Small intestine (tissue), 7 donors: ENCODE data around the gene ARHGAP40. TPM values are rescaled to one million over a fixed set of nuclear protein-coding genes. Genes with fewer than 3 reads are reported as not detected.

ENCODE experiments used
- DNase-seq, 2 donors: peaks; one replicate each; pipeline versions ENCODE4 v3.0.0 to v3.0.0-alpha.2; 2013
- FAIRE-seq: peaks from 2 replicates; lab custom pipeline; 2012; peaks lifted over from hg19 to GRCh38; lab: Jason Lieb, UNC
- H3K27ac ChIP-seq, 3 donors: one replicate each; pipeline ENCODE4 v1.5.1; 2013; ENCODE audit warnings: low read length in 2 of 3, mild to moderate bottlenecking in 2 of 3, control low read depth in 1 of 3, inconsistent platforms in 1 of 3, low read depth in 1 of 3, moderate library complexity in 1 of 3
- H3K27me3 ChIP-seq, 3 donors: one replicate each; pipeline ENCODE4 v1.6.1; 2013; ENCODE audit warnings: low read length in 3 of 3, inconsistent platforms in 1 of 3; ENCODE audit not compliant: control insufficient read depth in 3 of 3, insufficient read depth in 3 of 3
- H3K36me3 ChIP-seq, 3 donors: one replicate each; pipeline ENCODE4 v1.6.1; 2013; ENCODE audit warnings: low read length in 3 of 3, inconsistent platforms in 1 of 3, low read depth in 1 of 3, mild to moderate bottlenecking in 1 of 3, moderate library complexity in 1 of 3; ENCODE audit not compliant: control insufficient read depth in 3 of 3, insufficient read depth in 2 of 3
- H3K4me1 ChIP-seq, 3 donors: one replicate each; pipeline ENCODE4 v1.6.1; 2013; ENCODE audit warnings: low read length in 2 of 3, inconsistent platforms in 1 of 3, low read depth in 1 of 3, mild to moderate bottlenecking in 1 of 3, moderate library complexity in 1 of 3; ENCODE audit not compliant: control insufficient read depth in 3 of 3, insufficient read depth in 2 of 3
- H3K4me3 ChIP-seq, 3 donors: one replicate each; pipeline ENCODE4 v1.5.1; 2013; ENCODE audit warnings: low read length in 3 of 3, control low read depth in 1 of 3, inconsistent platforms in 1 of 3, low read depth in 1 of 3, mild to moderate bottlenecking in 1 of 3, moderate library complexity in 1 of 3
- H3K9me3 ChIP-seq, 2 donors: one replicate each; pipeline ENCODE4 v1.6.1; 2013; ENCODE audit warnings: low read depth in 1 of 2, low read length in 1 of 2; ENCODE audit not compliant: control insufficient read depth in 2 of 2, insufficient read depth in 1 of 2
- WGBS, 3 donors: extraction: QIAGEN DNeasy Blood & Tissue Kit; methylation state at CpG; one replicate each; pipeline ENCODE4 v1.1.7; 2013; 5-methylcytosine and 5-hydroxymethylcytosine counted together
- polyA plus RNA-seq, 4 donors: library from polyadenylated mRNA; stranded (reverse) in 3 of 4; unstranded in 1 of 4; fragments of 200-250 nt in 3 of 4; fragments of 120-200 nt in 1 of 4; gene quantifications; one replicate each; pipeline versions ENCODE4 v1.2.1 to v1.2.3, GENCODE V29; 2013
- donor health status: healthy with polysubstance abuse.
- donor health status: control.
- donor health status: control.
- donor health status: Bipolar disorder and iron deficiency.
- donor health status: healthy.

The ARHGAP40 gene
- polyA plus RNA-seq, 4 donors = 0.01 to 0.06 TPM; not detected in 2

DNA sequence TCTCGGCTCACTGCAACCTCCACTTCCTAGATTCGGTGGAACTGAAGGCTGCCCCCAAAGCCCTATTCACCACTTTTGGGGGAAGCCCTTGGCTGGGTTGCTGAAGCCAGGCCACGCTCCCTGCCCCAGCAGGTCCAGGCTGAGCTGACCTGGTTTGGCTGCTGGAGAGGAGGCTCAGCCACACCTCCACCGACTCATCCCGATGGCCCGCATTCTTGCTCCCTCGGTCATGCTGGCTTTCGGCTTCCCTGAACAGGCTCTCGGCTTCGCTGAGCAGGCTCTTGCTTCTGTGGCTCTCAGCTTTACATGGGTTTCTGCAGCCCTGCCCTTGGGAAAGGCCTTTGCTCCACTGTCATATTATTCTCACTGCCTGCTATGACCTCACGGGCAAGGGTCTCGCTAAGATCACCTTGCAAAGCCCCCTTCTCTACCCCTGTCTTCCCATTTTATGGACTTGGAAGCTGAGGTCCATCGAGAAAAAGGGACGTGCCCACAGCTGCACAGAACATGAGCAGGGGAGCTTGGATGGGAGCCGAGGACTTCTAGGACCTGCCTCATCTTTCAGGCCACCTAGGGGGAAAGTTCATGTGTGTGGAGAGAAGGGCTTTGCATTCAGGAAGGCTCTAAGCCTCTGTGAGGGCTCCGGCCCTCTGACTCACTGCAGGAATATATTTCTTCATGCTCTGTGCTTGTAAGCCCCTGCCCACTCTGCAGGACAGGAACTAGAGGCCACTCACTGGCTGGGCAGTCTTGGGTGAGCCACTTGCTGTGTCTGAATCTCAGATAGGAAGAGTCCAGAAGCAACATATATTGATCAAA lies 15.6 kb downstream of the ARHGAP40 start:
- FAIRE-seq (no peak), DNase-seq (no peak)
- WGBS, 3 donors = 69 to 71% (median 70%) methylated on average over 16 of the region's 16 CpGs
- no peaks in the 10 kb centered on the region for H3K36me3 ChIP-seq
- peaks cover 0 to 5% (median 2%) of the 10 kb centered on the region in 3 donors for H3K27me3 ChIP-seq
- no peak overlapping the region for H3K4me3 ChIP-seq
- H3K27ac ChIP-seq = no peak overlapping the region
- no peaks in the 10 kb centered on the region for H3K4me1 ChIP-seq
- no peaks in the 10 kb centered on the region for H3K9me3 ChIP-seq

GRCh38 chr20:38617830-38618196 lies 16.2 kb downstream of the ARHGAP40 start:
- peaks cover 0 to 5% (median 2%) of the 10 kb centered on the region in 3 donors for H3K27me3 ChIP-seq
- FAIRE-seq = no peak
- H3K36me3 ChIP-seq = no peaks in the 10 kb centered on the region
- H3K9me3 ChIP-seq = no peaks in the 10 kb centered on the region
- WGBS, 3 donors = 82 to 85% (median 84%) methylated on average over 4 of the region's 4 CpGs
- H3K27ac ChIP-seq = no peak overlapping the region
- H3K4me3 ChIP-seq = no peak overlapping the region
- no peak for DNase-seq
- no peaks in the 10 kb centered on the region for H3K4me1 ChIP-seq

DNA sequence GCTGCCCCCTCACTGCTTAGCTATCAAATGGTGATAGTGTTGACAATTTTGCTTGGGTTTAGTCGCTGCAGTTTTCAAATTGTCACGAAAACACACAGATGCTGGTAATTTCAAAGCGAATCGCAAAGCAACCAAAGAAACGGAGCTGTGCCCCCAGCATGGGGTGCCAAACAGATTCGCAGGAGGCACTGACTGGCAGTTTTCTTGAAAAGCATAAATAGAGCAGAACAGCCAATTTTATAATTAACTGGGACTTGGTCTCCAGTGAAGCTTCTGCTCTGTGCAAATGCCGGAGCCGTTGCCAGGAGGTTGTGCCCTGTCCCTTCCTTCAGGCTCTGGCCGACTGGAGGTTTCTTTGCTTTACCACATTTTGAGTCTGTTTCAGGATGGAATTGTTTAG lies 18.8 kb downstream of the ARHGAP40 start:
- Histone ChIP-seq H3K36me3 (no peaks in the 10 kb centered on the region), H3K4me1 (no peaks in the 10 kb centered on the region), H3K9me3 (peaks cover 0 to 2% of the 10 kb centered on the region in 2 donors), H3K4me3 (no peak overlapping the region), H3K27ac (no peak overlapping the region), H3K27me3 (peaks cover 0 to 5% (median 2%) of the 10 kb centered on the region in 3 donors)
- FAIRE-seq = no peak
- 62 to 69% (median 67%) methylated on average over 9 of the region's 9 CpGs for WGBS, 3 donors
- no peak for DNase-seq

DNA sequence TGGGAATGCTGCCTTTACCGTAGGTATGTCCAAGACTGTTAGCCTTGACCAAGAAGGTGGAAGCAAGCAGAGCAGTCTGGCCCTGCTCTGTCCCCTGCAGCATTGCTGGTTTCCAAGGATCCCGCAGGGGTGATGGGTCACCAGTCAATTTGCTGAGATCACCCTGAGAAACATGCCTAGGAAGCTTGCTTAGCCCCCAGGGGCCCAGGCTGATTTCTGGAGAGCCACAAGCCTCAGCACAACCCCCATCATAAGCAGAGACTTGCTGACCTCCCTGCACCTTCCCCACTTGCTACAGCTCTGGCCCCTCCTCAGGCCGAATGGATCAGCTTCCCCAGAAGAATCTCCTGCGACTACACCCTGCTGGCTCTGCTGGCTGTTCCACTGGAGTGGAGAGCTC lies 21.5 kb downstream of the ARHGAP40 start:
- no peak overlapping the region for H3K4me3 ChIP-seq
- FAIRE-seq (no peak), DNase-seq (no peak)
- peaks cover 0 to 2% (median 0%) of the 10 kb centered on the region in 3 donors for H3K27me3 ChIP-seq
- H3K9me3 ChIP-seq = peaks cover 0 to 2% of the 10 kb centered on the region in 2 donors
- H3K27ac ChIP-seq = no peak overlapping the region
- no peaks in the 10 kb centered on the region for H3K36me3 ChIP-seq
- H3K4me1 ChIP-seq = no peaks in the 10 kb centered on the region
- WGBS, 3 donors = 67 to 81% (median 70%) methylated on average over 4 of the region's 4 CpGs

DNA sequence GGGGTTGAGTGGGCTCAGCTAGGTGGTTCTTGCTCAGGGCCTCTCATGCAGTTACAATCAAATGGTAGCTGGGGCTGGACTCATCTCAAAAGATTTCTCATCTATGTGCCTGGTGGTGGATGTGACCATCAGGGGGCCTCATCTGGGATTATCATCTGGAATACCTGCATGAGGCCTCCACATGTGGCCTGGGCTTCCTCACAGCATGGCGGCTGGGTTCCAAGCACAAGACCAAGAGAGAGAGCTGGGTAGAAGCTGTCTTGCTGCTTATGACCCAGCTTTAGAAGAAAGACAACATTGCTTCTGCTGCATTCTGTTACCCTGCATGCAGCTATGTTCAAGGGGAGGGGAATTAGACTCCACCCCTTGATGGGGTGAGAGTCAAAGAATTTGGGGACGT lies 22.5 kb downstream of the ARHGAP40 start:
- no peaks in the 10 kb centered on the region for H3K4me1 ChIP-seq
- H3K9me3 ChIP-seq = peaks cover 0 to 2% of the 10 kb centered on the region in 2 donors
- no peak for DNase-seq
- no peak overlapping the region for H3K4me3 ChIP-seq
- no peaks in the 10 kb centered on the region for H3K36me3 ChIP-seq
- no peaks in the 10 kb centered on the region for H3K27me3 ChIP-seq
- FAIRE-seq = no peak
- WGBS, 3 donors = 62 to 79% (median 65%) methylated on average over 2 of the region's 2 CpGs
- no peak overlapping the region for H3K27ac ChIP-seq

GRCh38 chr20:38625896-38626295 lies 24.3 kb downstream of the ARHGAP40 start:
- FAIRE-seq (no peak), DNase-seq (no peak)
- H3K4me1 ChIP-seq = no peaks in the 10 kb centered on the region
- no peaks in the 10 kb centered on the region for H3K27me3 ChIP-seq
- H3K27ac ChIP-seq = no peak overlapping the region
- no peaks in the 10 kb centered on the region for H3K36me3 ChIP-seq
- peaks cover 0 to 2% of the 10 kb centered on the region in 2 donors for H3K9me3 ChIP-seq
- no peak overlapping the region for H3K4me3 ChIP-seq

DNA sequence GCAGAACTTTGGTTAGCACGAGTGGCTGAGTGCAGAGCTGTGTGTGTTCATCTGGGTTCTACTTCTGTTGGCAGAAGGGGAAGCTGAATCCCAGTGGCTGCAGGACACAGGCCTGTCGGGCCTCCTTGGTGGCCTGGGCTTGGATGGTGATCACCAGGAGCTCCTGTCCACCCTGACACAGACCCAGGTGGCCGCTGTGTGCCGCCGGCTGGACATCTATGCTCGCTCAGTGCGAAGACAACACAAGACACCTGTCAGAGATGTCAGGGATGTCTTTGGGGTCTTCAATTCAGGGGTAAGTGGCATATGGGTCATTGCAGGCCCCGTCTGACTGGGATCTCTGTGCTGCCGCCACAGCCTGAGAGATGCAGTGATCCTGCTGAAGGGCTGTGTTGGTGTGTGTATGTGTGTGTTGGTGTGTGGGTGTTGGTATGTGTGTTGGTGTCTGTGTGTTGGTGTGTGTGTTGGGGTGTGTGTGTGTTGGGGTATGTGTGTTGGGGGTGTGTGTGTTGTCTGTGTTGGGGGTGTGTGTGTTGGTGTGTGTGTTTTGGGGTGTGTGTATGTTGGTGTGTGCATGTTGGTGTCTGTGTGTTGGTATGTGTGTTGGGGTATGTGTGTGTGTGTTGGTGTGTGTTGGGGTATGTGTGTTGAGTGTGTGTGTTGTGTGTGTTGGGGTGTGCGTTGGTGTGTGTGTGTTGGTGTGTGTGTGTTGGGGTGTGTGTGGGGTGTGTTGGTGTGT lies 25.5 kb downstream of the ARHGAP40 start:
- DNase-seq (no peak), FAIRE-seq (no peak)
- WGBS, 3 donors = 86 to 90% (median 88%) methylated on average over 10 of the region's 10 CpGs
- no peaks in the 10 kb centered on the region for H3K36me3 ChIP-seq
- H3K9me3 ChIP-seq = peaks cover 0 to 2% of the 10 kb centered on the region in 2 donors
- H3K27me3 ChIP-seq = no peaks in the 10 kb centered on the region
- no peak overlapping the region for H3K4me3 ChIP-seq
- no peak overlapping the region for H3K27ac ChIP-seq
- H3K4me1 ChIP-seq = no peaks in the 10 kb centered on the region

DNA sequence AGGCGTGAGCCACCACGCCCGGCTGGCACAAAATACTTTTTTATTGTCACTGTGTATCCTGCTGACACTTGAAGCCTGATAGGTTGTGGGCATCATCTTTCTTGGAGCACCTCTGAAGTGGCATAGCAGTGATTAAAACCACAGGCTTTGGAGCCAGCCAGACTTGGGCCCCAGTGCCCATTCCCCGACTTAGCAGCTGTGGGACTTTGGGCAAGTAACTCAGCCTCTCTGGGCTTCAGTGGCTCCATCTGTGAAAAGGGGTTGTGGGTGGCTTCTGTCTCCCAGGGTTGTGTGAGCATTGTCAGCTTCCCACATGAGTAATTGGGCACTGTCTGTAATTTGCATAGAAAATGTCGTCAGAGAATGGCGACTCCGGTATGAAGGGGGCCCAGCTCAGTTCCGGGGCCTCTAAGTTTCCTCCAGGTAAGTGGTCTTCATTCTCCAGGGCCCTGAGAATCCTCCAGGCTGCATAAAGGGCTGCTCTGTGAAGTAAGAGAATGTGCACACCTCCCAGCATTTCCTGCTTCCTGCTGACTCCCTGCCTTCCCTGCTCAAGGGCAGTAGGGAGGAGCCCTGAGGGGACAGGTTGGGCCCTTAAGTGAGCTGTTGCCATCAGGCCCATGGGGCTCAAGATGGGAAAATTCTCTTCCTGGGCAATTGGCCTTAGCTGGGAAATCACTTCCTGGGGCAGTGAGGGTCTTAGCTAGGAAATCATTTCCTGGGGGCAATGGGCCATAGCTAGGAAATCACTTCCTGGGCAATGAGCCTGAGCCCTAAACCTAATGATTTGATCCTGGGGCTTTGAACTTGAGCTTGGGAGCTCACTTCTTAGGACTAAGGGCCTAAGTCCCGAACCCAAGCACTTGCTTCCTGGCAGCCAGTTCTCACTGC lies 27.2 kb downstream of the ARHGAP40 start:
- H3K27me3 ChIP-seq = no peaks in the 10 kb centered on the region
- no peak overlapping the region for H3K4me3 ChIP-seq
- H3K4me1 ChIP-seq = no peaks in the 10 kb centered on the region
- 79 to 85% (median 80%) methylated on average over 9 of the region's 9 CpGs for WGBS, 3 donors
- DNase-seq = no peak
- no peaks in the 10 kb centered on the region for H3K36me3 ChIP-seq
- H3K27ac ChIP-seq = no peak overlapping the region
- no peak for FAIRE-seq
- peaks cover 0 to 2% of the 10 kb centered on the region in 2 donors for H3K9me3 ChIP-seq
